ENCODE data around the gene BRIP1.

DNA sequence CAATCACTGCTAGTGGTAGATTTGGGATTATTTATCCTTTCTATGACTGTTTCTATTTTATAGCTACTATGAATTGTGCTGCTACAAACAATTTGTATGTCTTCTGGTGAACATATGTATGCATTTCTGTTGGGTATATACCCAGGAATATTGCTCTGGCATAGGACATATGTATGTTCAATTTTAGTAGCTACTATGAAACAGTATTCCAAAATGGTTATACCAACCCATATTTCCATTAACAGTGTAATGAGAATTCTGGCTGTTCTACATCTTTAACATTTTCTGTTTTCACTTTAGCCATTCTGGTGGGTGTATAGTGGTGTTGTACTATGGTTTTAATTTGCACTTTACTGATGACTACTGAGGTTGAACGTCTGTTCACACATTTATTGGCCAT, 214.7 kb downstream of the BRIP1 start:
- TF ChIP-seq CTCF (IDR thresholded peaks at IDR 0.05) (no peak), POLR2A (IDR thresholded peaks at IDR 0.05) (no peak)

Data from prostate gland (tissue), 2 donors.